RCC 7860 (cell line): ENCODE measurements around the gene SETD2.
"Not testable (repeated sequence)": the region's sequence is repeated elsewhere in the genome, so short reads cannot be mapped to it uniquely, and the experiment has no call there.

Experiments used
- DNase-seq: peaks from one replicate; pipeline ENCODE4 v3.0.0-alpha.2; 2015; ENCODE audit warnings: low spot score
- FAIRE-seq: peaks from 2 replicates; lab custom pipeline; 2012; peaks lifted over from hg19 to GRCh38; lab: Jason Lieb, UNC

The SETD2 gene

DNA sequence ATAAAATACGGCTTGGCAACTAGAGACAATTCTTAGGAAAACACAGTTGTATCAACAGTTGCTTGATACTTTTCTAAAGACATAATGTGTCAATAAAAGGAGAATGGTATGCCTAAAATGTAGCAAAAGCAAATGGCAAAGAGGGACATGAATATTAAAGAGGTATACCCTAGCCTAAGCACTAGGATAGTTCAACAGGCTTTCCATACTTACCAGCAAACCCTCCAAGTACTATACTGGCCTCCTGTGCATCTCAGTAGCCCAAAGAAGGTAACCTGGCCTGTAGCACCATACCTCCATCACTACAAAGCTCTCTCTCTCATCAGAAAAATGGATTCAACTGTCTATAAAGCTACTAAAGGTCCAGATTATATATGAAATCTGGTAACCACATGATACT, 7.5 kb downstream of the SETD2 start:
- FAIRE-seq (no peak), DNase-seq (no peak)

DNA sequence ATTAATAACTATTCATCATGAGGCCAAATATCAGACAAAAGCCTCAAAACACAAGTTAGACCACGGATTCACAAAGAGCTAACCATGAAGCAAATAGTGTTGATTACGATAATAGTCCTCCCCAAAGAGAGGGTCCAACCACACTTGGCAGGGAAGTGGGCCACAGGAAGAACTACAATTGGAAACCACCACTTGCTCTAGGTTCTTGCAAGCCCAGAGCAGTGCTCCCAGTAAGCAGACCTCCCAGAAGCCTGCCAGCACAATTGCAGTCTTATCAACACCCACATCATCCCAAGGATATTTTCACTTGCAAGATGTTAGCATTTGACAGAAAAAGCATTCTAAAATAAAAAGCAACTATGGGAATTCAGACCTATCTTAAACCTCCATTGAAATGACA, 11.3 kb downstream of the SETD2 start:
- DNase-seq (no peak), FAIRE-seq (no peak)

DNA sequence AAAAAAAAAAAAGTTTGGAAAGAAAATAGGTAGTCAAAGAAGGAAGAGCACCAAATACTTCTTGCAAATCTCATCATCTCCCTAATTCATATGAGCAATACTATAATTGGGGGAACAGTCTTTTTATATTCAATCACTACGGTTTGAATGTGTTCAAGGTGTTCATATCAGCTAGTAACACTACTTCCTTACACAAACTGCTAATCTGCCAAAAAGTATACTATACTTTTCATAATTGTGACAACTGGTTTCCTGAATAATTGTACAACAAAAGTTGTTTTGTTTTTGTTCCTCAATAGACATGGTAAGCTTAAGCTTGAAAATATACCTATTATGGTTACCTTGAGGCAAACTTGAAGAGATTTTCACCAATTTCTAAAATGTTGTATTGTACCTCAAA, 12.1 kb downstream of the SETD2 start:
- DNase-seq, result no peak

DNA sequence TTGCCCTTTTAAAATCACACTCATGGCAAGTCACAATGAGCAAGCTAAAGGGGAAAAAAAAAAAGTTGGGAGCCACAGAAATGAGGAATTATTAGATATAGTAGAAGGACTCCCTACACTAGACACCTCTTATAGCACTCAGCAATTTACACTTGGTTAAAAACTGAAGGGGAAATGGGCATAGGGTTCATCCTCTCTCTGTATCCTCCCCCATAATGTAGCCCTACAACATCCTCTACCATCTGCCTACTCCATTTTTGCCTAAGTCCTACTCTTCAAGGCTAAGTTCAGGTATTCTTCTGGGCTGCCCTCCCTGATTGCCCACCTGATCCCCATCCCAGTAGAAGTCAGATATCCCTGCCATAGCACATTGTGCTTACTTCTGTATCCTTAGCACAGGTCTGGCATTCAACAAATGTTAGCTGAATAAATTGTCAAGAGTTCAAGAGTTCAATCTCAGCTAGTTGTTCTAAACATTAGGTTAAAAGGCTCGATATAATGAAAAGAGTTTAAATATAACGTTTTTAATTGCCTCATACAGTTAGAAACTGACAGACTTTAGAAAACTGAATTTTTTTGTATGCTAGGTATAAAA, 14.5 kb downstream of the SETD2 start:
- no peak for FAIRE-seq
- no peak for DNase-seq

More for the DNA sequence above, 12.1 kb downstream of the SETD2 start:
- no peak for FAIRE-seq

DNA sequence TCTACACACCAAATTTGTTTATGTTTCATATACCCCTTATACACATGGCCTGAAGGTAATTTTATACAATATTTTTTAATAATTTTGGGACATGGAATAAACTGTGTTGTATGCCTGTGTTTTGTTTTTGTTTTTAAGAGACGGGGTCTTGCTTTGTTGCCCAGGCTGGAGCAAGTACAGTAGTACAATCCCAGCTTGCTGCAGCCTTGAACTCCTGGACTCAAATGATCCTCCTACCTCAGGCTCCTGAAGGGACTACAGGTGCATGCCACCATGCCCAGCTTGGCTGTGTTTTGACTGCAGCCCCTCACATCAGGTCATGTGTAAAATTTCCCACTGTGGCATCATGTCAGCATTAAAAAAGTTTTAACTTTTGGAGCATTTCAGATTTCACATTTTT, 18.6 kb downstream of the SETD2 start:
- no peak for DNase-seq
- FAIRE-seq, result no peak

DNA sequence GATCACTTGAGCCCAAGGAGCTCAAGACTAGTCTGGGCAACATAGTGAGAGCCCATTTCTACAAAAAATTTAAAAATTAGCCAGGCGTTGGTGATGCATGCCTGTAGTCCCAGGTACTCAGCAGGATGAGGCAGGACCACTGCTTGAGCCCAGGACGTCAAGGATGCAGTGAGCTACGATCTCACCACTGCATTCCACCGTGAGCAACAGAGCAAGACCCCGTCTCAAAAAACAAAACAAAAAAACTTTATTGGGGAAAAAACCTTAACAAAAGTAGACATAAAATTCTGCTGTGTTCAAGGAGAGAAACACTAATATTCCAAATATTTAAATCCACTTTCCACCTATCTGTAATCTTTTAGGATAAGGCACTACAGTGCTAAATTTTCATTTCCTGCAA, 20.8 kb downstream of the SETD2 start:
- DNase-seq, result no peak
- no peak for FAIRE-seq

DNA sequence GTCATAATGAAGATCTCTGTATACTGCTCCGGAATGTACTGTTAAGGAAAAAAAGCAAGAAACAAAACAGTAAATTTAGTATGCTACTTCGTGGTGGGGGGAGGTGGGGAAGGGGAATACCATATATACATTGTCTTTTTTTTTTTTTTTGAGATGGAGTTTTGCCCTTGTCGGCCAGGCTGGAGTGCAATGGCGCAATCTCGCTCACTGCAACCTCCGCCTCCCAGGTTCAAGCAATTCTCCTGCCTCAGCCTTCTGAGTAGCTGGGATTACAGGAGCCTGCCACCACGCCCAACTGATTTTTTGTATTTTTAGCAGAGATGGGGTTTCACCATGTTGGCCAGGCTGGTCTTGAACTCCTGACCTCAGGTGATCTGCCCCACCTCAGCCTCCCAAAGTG, 21.4 kb downstream of the SETD2 start:
- FAIRE-seq, DNase-seq: not testable (repeated sequence)

DNA sequence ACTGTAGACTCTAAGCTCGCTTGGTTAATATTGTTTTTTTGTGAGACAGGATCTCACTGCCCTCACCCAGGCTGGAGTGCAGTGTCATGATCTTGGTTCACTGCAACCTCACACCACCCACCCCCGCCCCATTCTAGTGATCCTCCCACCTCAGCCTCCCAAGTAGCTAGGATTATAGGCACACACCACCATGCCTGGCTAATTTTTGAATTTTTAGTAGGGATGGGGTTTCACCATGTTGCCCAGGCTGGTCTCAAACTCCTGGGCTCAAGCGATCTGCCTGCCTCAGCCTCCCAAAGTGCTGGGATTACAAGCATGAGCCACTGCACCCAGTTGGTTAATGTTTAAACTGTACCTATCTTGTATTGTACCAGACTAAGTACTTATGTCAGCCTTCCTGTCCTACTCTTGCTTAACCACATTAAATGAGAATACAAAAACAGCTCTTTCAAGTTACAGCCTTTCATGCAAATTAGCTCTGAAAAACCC, 22.9 kb downstream of the SETD2 start:
- peak; percentile 70 for FAIRE-seq
- DNase-seq, result peak; percentile 64

DNA sequence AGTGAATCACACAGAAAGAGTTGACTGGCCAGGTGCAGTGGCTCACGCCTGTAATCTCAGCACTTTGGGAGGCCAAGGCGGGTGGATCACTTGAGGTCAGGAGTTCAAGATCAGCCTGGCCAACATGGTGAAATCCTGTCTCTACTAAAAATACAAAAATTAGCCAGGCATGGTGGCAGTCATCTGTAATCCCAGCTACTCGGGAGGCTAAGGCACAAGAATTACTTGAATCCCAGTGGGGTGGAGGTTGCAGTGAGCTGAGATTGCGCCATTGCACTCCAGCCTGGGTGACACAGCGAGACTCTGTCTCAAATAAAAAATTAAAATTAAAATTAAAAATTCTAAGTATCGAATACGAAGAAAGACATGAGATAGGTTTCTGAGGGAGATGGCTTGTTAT, 23.4 kb downstream of the SETD2 start:
- not testable (repeated sequence) for FAIRE-seq, DNase-seq

DNA sequence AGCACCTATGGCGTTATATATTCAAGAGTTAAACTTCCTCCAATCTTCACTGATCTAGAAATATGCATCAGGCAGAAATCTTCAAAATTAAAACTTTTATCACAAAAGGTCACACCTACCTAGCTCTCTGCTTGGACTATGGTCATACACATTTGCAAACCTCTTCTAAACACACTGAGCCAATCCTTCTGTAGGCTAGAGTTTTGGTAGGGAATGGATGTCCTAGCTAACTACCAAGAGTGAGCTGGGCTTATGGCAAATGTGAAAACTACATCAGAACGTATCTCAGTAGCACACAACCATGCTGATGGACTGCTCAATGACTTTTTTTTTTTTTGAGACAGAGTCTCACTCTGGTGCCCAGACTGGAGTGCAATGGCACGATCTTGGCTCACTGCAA, 29.6 kb downstream of the SETD2 start:
- DNase-seq (no peak), FAIRE-seq (no peak)

DNA sequence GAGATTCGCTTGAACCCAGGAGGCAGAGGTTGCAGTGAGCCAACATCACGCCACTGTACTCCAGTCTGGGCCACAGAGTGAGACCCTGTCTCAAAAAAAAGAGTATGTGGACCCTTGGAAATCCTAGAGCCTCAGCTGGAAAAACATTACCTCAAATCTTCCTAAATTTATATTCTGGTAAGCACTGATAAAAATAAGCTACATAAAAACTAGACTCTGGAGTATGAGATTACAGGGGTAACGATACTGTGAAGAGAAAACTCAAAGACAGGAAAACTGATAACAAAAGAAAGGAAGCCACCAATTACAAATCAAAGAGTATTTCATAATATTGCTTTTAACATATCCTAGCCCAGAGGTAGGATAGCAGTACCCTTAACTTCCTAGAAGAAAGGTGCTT, 30.3 kb downstream of the SETD2 start:
- no peak for DNase-seq
- no peak for FAIRE-seq

DNA sequence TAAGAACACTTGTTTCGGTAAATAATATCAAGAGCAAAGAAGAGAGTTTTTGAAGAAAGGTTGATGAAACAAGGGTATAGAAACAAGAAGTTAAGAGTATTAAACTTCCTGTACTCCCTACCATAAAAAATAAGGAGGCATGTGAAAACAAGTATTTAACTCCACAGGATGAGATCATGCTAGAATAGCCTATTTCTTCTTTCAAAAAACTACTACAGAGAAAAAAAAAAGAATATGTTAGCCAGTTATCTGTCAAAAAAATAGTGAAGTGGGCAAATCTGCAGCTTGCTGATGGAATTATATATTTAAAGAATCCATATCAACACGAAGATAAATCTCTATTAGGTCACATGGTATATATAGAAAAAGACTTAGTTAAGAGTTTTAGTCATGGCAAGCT, 33.4 kb downstream of the SETD2 start:
- no peak for DNase-seq
- FAIRE-seq, result no peak

DNA sequence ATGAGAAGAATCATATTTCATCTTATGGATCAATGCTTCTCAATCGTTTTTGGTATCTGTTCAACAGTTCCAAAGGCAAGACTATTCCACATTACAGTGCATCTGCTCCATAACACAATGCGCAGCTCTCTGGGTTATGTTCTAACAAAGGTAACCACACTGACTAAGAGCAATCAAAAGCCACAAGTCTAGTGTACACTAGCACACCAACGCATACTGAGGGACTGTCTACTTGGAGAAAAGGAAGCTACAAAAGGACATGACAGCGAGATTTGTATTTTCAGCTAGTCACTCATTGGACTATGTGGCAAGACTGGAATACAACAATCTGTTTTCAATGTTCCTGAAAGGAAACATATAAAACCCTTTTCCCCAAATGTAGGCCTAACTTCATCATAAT, 35.8 kb downstream of the SETD2 start:
- FAIRE-seq, result no peak

DNA sequence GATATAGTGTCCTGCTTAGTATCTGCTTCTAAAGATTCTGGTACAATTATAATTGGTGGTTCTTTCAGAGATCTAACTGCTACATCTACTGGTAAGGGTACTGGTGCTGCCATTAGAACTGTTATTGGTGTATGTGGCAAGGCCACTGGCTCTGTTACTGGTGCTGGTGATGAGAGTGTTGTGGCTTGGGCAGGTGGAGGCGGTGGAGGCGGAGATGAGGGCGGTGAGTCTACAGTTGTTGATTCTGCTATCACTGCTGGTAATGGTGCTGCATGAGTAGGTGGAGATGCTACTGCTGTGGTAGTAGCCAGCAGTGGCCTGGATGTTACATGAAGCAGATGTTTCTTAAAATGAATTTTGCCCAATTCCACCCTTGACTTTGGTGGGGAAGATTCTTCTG, 40.1 kb downstream of the SETD2 start:
- FAIRE-seq, result no peak

More for the DNA sequence above, 35.8 kb downstream of the SETD2 start:
- DNase-seq, result no peak

DNA sequence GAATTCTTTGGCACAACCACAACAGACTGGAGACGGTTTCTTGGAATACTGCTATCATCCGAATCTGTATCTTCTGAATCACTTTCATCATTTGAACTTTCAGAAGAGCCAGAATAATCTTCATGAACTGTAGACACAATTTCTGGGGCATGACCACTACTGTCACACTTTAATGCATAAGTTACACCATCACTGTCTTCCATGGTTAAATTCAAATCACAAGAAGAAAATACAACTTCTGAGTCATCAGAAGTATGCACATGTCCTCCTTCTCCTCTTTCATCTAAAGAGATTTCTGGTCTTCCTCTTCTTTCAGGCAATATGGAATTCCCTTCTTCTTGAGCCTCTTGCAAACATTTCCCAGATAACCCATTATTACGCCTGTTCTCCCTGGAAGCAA, 42.5 kb downstream of the SETD2 start:
- no peak for DNase-seq

More for the DNA sequence above, 40.1 kb downstream of the SETD2 start:
- DNase-seq, result no peak

DNA sequence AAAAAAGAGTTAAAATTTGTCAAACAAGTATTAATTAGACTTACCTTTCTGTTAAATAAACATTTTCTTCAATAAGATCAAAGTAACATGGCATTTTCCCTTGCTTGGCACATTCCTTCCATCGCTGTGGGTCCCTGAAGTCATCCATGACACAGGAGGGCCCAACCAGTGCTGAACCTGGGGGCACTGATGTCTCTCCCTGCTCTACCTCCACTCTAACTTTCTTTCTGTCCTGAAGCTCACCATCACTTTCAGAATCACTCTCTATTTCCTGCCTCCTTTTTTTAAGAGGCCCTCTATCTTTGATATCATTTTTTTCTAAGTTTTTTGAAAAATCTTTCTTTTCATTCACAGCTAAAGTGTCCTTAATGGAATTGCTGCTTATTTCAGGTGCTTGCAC, 43.8 kb downstream of the SETD2 start:
- no peak for FAIRE-seq
- no peak for DNase-seq

More for the DNA sequence above, 42.5 kb downstream of the SETD2 start:
- FAIRE-seq, result no peak

DNA sequence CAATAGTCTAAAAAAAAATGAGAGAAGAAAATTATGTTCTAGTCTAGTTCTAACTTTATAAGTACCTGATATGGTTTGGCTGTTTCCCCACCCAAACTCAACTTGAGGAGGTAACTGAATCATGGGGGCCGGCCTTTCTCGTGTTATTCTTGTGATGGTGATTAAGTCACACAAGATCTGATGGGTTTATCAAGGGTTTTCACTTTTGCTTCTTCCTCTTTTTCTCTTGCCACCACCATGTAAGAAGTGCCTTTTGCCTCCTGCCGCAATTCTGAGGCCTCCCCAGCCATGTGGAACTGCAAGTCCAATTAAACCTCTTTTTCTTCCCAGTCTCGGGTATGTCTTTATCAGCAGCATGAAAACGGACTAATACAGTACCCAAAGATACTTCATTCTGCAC, 44.5 kb downstream of the SETD2 start:
- not testable (repeated sequence) for FAIRE-seq, DNase-seq

DNA sequence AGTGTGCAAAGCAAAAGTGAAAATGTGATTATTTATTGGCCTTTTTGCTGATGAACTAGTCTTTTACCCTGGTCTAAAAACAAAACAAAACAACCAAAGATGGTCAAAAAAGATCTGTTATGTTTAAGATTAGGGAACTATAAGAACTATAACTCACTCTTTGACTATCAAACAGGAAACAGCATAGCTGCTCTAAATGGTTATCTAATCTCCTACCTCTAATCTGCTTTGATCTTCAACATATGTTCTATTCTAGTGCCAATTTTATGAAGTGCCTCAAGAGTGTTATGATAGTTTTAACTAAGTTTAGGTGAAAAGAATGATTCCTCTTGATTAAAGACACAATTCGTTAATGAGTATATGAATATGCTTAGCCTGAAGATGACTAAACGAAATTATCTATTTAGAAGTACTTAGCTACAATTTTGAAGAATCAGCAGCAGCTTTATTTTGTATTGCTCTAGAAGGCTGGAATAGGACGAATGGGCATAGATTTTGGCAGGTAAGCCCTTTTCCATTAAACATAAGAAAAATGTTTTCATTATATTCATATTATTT, 46.0 kb downstream of the SETD2 start:
- no peak for DNase-seq
- no peak for FAIRE-seq

DNA sequence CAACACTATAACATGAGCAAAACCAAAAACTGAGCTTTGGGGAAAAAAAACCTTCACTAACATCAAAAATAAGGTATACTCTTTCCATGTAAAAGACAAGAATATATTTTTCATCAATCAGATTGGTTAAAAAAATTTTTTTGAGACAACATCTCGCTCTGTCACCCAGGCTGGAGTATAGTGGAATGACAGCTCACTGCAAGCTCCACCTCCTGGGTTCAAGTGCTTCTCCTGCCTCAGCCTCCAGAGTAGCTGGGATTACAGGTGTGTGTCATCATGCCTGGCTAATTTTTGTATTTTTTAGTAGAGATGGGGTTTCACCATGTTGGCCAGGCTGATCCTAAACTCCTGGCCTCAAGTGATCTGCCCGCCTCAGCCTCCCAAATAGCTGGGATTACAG, 48.4 kb downstream of the SETD2 start:
- FAIRE-seq, DNase-seq: not testable (repeated sequence)

DNA sequence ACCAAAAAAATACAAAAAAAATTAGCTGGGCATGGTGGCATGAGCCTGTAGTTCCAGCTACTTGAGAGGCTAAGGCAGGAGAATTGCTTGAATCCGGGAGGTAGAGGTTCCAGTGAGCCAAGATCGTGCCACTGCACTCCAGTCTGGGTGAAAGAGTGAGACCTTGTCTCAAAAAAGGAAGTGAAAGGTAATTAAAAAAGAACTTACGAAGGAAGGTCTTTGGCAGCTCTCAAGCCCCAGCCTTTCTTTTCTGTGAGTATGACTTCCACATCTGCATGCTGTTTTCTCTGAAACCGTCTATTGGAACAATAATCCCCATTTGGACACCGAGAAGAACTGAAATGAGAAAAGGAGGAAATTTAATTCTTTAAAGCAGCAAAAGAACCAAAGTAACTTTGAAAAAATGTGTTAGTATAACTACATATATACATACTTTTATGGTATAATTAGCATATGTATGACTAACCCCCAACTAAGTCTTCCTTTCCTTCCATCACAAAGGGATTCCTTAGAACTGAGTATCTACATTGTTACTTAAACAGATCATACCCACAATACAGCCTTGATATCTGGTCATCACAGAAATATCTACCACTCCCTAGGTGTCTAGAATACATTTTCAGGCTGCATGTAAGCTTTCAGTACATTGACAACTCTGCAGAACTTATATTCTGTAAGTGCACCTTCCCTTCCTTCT, 50.1 kb downstream of the SETD2 start:
- DNase-seq, result peak; percentile 45
- no peak for FAIRE-seq

DNA sequence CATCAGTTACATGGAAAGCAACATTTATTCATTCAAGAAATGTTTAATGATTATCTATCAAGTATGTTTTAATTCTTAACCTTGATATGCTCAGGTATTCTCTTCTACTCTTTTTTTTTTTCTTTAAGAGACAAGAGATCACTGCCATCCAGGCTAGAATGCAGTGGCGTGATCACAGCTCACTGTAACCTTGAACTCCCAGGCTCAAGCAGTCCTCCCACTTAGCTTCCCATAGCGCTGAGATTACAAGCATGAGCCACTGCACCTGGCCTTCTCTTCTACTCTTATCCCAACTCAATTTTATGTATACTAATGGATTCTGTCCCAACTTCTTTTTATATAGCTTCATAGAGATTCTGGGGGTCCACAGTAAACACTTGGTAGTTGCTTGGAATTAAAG, 50.9 kb downstream of the SETD2 start:
- DNase-seq, result no peak
- no peak for FAIRE-seq

DNA sequence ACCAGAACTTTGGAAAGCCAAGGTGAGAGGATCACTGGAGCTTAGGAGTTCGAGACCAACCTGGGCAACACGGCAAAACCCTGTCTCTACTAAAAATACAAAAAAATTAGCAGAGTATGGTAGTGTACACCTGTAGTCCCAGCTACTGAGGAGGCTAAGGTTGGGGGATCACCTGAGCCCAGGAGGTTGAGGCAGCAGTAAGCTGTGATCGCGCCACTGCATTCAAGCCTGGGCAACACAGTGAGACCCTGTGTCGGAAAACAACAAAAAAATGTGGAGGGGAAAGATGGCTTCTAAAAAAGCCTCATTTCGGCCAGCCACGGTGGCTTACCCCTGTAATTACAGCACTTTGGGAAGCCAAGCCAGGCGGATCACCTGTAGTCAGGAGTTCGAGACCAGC, 54.5 kb downstream of the SETD2 start:
- DNase-seq, result no peak
- FAIRE-seq, result no peak
